ENCODE results near the gene EVI5L.

The EVI5L gene

DNA sequence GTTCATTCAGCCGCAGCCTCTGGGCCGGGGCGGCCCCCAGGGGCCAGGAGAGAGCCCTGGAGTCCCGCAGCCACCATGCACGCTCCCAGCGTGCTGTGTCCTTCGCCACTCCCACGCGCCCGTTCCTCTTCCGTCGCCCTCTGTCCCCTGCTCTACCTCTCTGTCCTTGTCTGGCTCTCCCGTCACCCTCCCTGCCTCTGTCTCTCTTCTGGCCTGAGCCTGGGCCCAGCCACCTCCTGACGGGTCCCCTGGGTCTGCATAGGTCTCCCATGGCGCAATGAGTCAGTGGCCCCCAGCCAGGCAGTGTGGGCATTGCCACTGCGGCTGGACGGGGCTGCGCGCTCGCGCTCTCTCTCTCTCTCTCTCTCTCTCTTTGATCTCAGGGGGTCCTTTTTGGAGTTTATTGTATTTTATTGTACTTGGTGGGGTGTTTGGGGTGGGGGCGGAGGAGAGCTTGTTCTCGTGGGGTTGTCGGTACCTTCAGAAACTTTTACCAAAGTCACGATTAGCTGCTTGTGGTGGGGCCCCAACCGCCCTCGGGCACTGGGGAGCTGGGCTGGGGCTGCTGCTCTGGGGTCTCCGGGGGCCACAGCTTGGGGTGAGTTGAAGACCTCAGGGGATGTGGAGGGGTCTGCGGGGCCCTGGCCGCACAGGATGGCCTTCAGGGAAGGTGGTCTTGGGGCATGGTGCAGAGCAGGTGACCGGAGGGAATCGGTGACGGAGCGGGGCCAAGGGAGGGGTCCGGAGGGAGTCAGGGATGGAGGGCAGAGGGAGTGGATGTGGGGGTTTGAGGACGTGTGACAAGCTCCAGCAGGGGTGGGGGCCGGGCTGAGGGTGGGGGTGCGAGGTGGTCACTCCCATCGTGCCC is 82.9 kb downstream of the EVI5L start:
- no peak for DNase-seq (ENCODE audit: low read depth)

DNA sequence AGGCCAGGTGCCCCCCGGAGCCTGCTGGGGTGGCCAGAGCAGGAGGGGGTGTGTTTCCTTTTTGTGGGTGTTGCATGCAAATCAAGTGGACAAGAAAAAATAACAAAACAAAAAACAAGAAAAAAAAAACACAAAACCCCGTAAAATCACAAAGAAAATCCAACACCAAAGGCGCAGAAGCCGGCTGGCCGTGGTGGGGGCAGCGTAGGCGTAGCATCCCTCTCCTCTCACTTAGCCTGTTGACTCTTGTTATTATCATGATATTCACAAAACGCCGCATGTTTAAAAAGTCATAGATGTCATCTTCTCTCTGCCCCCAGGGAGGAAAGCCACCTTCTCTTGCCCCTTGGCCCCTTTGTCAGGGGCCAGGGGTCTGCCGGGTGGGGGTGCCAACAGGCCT is 83.6 kb downstream of the EVI5L start:
- no peak for DNase-seq (ENCODE audit: low read depth)

DNA sequence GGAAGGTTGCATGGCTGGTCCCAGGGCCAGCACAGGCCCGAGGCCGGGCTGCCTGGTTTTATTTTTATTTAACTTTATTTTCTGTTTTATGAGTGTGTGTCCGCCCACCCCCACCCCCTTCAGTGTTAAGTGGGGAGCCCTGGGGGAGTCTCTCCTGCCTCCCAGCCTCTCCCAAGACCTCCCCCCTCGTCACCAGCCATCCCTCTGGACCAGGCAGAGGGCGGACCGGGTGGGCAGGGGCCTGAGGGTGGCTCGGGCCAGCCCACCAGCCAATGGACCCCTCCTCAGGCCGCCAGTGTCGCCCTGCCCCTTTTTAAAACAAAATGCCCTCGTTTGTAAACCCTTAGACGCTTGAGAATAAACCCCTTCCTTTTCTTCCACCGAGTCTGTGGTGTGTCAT is 84.1 kb downstream of the EVI5L start:
- DNase-seq (ENCODE audit: low read depth) = no peak
